Measurements from ENCODE around the gene CPM. TPM values are rescaled to one million over a fixed set of nuclear protein-coding genes. Genes with fewer than 3 reads are reported as not detected.

CPM gene
- total RNA-seq, 1 donor from 2014 or later, result 0.67 TPM

DNA sequence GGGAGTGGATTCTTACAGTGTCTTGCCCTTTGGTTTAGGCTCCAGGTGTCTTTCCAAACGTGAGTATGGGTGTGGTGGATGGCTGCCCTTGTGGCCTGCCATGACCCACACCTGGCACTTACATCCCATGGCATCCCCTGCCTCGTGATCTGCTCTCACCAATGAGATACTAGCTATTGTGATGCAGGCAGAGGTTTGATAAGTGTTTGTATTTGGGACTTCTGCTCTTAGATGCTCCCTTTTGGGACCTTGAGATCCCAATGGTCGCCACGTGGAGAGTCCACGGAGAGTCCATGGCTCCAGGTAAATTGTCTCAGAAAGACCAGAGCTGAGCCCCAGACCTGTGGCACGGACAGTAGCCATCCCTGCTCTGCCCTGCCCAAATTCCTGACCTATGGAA, 62.5 kb downstream of the CPM start:
- TF ChIP-seq, protein P1, sequence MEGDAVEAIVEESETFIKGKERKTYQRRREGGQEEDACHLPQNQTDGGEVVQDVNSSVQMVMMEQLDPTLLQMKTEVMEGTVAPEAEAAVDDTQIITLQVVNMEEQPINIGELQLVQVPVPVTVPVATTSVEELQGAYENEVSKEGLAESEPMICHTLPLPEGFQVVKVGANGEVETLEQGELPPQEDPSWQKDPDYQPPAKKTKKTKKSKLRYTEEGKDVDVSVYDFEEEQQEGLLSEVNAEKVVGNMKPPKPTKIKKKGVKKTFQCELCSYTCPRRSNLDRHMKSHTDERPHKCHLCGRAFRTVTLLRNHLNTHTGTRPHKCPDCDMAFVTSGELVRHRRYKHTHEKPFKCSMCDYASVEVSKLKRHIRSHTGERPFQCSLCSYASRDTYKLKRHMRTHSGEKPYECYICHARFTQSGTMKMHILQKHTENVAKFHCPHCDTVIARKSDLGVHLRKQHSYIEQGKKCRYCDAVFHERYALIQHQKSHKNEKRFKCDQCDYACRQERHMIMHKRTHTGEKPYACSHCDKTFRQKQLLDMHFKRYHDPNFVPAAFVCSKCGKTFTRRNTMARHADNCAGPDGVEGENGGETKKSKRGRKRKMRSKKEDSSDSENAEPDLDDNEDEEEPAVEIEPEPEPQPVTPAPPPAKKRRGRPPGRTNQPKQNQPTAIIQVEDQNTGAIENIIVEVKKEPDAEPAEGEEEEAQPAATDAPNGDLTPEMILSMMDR (IDR thresholded peaks at IDR 0.05), result no peak
- Mint-ChIP-seq H3K4me1 (ENCODE audit: low read depth) (no peaks in the 10 kb centered on the region), H3K27ac (ENCODE audit: unreplicated experiment) (no peak overlapping the region), H3K4me3 (ENCODE audit: unreplicated experiment) (no peak overlapping the region), H3K27me3 (ENCODE audit: low read depth) (peaks cover 10% of the 10 kb centered on the region), H3K9me3 (ENCODE audit: low read depth) (no peaks in the 10 kb centered on the region), H3K36me3 (ENCODE audit: low read depth) (no peaks in the 10 kb centered on the region)
- DNase-seq (ENCODE audit: low spot score), result no peak

DNA sequence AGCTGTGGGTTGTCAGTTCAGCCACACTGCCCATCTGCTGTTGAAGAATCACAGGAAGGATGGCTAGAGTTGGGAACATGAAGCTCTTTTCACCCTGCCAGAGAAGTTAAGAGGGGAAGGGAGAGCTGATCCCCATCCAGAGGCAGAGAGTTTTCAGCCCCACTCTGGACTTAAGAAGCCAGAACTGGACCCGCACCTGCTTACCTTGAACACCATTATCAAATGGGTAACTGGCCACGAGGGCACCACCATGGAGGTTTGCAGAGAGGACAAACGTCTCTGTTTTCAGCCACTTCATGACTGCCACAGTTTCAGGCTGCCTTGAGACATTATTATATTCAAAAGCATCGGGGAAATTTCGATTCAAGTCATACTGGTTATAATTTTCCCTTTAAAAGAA, 63.0 kb downstream of the CPM start:
- Mint-ChIP-seq H3K9me3 (ENCODE audit: low read depth) (no peaks in the 10 kb centered on the region), H3K4me3 (ENCODE audit: unreplicated experiment) (no peak overlapping the region), H3K27me3 (ENCODE audit: low read depth) (peaks cover 10% of the 10 kb centered on the region), H3K27ac (ENCODE audit: unreplicated experiment) (no peak overlapping the region), H3K36me3 (ENCODE audit: low read depth) (no peaks in the 10 kb centered on the region), H3K4me1 (ENCODE audit: low read depth) (no peaks in the 10 kb centered on the region)
- TF ChIP-seq, protein P1 (IDR thresholded peaks at IDR 0.05), result no peak
- DNase-seq (ENCODE audit: low spot score), result no peak

DNA sequence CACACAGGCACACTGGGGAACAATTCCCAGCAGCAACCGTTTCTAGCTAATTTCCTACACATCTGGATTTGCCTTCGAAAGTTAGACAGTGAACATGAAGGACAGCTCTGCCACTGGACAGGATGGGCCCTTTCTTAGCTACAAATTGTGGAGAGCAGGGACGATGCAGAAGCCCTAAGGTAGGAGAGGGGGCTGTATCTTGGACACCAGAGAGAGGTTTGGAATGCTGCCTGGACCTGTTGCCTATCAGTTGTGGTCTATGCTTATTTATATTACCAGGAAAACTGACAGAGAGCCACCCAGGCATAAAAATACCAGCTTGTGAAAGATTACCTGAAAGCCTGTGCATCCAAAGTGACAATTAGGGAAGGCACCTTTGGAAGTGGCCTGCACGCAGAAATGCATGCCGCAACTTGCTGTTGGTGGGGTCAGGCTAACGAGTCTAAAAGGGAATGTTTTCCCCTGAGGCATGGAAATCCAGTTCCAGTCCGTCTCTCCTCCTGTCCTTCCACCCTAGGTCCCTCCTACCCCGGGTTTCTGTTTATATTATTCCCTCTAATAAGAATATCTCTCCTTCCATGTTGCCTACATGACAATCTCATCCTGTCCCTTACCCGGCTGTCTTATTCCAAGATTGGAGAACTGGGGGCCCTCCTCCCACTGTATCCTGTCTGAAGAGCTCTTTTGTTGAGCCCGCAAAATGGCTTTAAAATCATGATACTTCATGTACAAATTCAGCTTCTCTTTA, 64.8 kb downstream of the CPM start:
- peaks cover 10% of the 10 kb centered on the region for H3K27me3 Mint-ChIP-seq (ENCODE audit: low read depth)
- no peaks in the 10 kb centered on the region for H3K9me3 Mint-ChIP-seq (ENCODE audit: low read depth)
- TF ChIP-seq, protein P1 (IDR thresholded peaks at IDR 0.05), result no peak
- no peak overlapping the region for H3K27ac Mint-ChIP-seq (ENCODE audit: unreplicated experiment)
- no peak overlapping the region for H3K4me3 Mint-ChIP-seq (ENCODE audit: unreplicated experiment)
- H3K4me1 Mint-ChIP-seq (ENCODE audit: low read depth), result no peaks in the 10 kb centered on the region
- H3K36me3 Mint-ChIP-seq (ENCODE audit: low read depth), result no peaks in the 10 kb centered on the region
- DNase-seq (ENCODE audit: low spot score), result no peak

DNA sequence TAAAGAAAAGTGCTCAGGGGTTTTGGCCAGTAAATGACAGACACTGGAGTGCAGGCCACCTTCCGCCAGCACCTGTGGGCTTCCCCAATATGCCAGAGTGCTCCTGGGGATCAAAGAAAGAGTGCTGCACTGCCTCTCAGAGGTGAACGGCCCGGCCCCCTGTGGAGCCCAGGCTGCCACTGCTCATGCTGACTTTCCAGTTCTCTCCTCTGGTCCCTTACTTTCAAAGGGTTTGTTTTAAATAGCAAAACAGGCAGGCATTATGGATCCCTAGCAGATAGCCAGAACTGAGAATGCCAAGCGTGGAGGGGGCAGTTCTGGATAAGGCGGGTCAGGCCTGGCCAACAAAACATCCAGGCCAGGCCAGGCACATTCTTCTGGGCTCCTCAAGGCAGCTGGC, 65.4 kb downstream of the CPM start:
- Mint-ChIP-seq H3K36me3 (ENCODE audit: low read depth) (no peaks in the 10 kb centered on the region), H3K4me1 (ENCODE audit: low read depth) (no peaks in the 10 kb centered on the region), H3K27me3 (ENCODE audit: low read depth) (peaks cover 10% of the 10 kb centered on the region), H3K27ac (ENCODE audit: unreplicated experiment) (no peak overlapping the region), H3K9me3 (ENCODE audit: low read depth) (no peaks in the 10 kb centered on the region), H3K4me3 (ENCODE audit: unreplicated experiment) (no peak overlapping the region)
- TF ChIP-seq, protein P1 (IDR thresholded peaks at IDR 0.05), result no peak
- no peak for DNase-seq (ENCODE audit: low spot score)

DNA sequence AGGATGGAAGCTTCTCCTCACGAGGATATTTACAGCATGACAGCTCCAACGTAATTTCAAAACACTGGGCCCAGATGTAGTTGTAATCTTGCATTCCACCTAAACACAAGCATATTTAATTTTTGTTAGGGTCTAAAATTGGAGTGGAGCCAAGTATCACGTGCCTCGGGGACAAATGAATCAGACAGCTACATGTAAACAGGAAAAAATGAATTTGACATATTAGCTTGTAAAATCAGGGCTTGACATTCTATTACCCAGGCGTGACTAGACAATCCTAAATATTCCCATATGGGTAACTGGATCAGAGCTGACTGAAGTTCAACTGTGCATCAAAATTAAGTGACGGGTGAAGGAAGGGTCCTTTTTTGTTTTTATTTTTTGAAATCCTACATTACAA, 66.0 kb downstream of the CPM start:
- DNase-seq (ENCODE audit: low spot score), result no peak
- H3K27ac Mint-ChIP-seq (ENCODE audit: unreplicated experiment), result no peak overlapping the region
- no peaks in the 10 kb centered on the region for H3K4me1 Mint-ChIP-seq (ENCODE audit: low read depth)
- TF ChIP-seq, protein P1 (IDR thresholded peaks at IDR 0.05), result no peak
- no peaks in the 10 kb centered on the region for H3K36me3 Mint-ChIP-seq (ENCODE audit: low read depth)
- no peak overlapping the region for H3K4me3 Mint-ChIP-seq (ENCODE audit: unreplicated experiment)
- H3K9me3 Mint-ChIP-seq (ENCODE audit: low read depth), result no peaks in the 10 kb centered on the region
- peaks cover 10% of the 10 kb centered on the region for H3K27me3 Mint-ChIP-seq (ENCODE audit: low read depth)
